B cell (primary cell): ENCODE measurements around the gene CCDC3. TPM values are rescaled to one million over a fixed set of nuclear protein-coding genes. Genes with fewer than 3 reads are reported as not detected.
"Not testable (repeated sequence)": the region's sequence is repeated elsewhere in the genome, so short reads cannot be mapped to it uniquely, and the experiment has no call there.

ENCODE experiments used
- ATAC-seq: fragments of 200-7000 bp; cut with Tn5 transposase; one replicate; pipeline ENCODE4 v1.10.0; 2021; ENCODE audit warnings: low read depth, mild to moderate bottlenecking, moderate number of reproducible peaks, moderate library complexity
- CTCF ChIA-PET: fragments of 350-600 bp; sonication (Branson Sonifier 250); formaldehyde crosslinking; loops from one replicate; lab custom pipeline; 2021; ENCODE audit warnings: antibody characterized with exemption, inconsistent platforms; lab: Charles Lee
- POLR2A ChIA-PET: fragments of 350-600 bp; sonication (Branson Sonifier 250); formaldehyde crosslinking; loops from one replicate; lab custom pipeline; 2021; ENCODE audit warnings: antibody characterized with exemption; lab: Charles Lee
- DNase-seq: peaks from one replicate; pipeline ENCODE4 v3.0.0; 2013
- H2AFZ ChIP-seq: 2 replicates; pipeline ENCODE4 v1.6.1; 2012; ENCODE audit warnings: mild to moderate bottlenecking, low read depth, low read length; ENCODE audit not compliant: insufficient read depth, poor library complexity, severe bottlenecking
- H3K27ac ChIP-seq, 2 donors: 1 replicate in 1 of 2; 2 replicates in 1 of 2; pipeline ENCODE4 v1.5.1; 2012 to 2013; ENCODE audit warnings: low read length in 2 of 2, mild to moderate bottlenecking in 2 of 2, moderate library complexity in 1 of 2
- H3K27me3 ChIP-seq, 4 experiments: fragments of 200-600 bp in 1 of 4; sonication (generic) in 1 of 4; replicated peaks in 1 of 4; 1 replicate in 2 of 4; 2 replicates in 2 of 4; pipeline versions ENCODE4 v1.6.1 to v1.7.0; 2013 to 2016; ENCODE audit warnings: low read length in 3 of 4, mild to moderate bottlenecking in 2 of 4, mixed read lengths in 1 of 4, moderate library complexity in 1 of 4; ENCODE audit not compliant: insufficient read depth in 4 of 4, control insufficient read depth in 3 of 4; ENCODE audit errors: control extremely low read depth in 1 of 4
- H3K36me3 ChIP-seq, 2 experiments: replicated peaks in 1 of 2; 1 replicate in 1 of 2; 2 replicates in 1 of 2; pipeline versions ENCODE4 v1.6.1 to v1.7.1; 2013; ENCODE audit warnings: low read length in 1 of 2; ENCODE audit not compliant: insufficient read depth in 2 of 2, control insufficient read depth in 1 of 2; ENCODE audit errors: control extremely low read depth in 1 of 2, extremely low read depth in 1 of 2
- H3K4me1 ChIP-seq, 2 donors: fragments of 200-600 bp in 1 of 2; sonication (generic) in 1 of 2; 1 replicate in 1 of 2; 2 replicates in 1 of 2; pipeline versions ENCODE4 v1.5.1 to v1.6.1; 2013 to 2017; ENCODE audit warnings: low read length in 2 of 2; ENCODE audit not compliant: control insufficient read depth in 2 of 2, insufficient read depth in 2 of 2
- H3K4me2 ChIP-seq: replicated peaks from 2 replicates; pipeline ENCODE3; 2012; ENCODE audit warnings: mild to moderate bottlenecking, low read depth, low read length; ENCODE audit not compliant: poor library complexity, severe bottlenecking
- H3K4me3 ChIP-seq, 5 experiments: fragments of 200-600 bp in 1 of 5; sonication (generic) in 1 of 5; 1 replicate in 3 of 5; 2 replicates in 2 of 5; pipeline versions ENCODE4 v1.5.1 to v1.7.0; 2011 to 2016; ENCODE audit warnings: low read length in 4 of 5, mild to moderate bottlenecking in 4 of 5, low read depth in 2 of 5, control low read depth in 1 of 5, moderate library complexity in 1 of 5; ENCODE audit not compliant: insufficient read depth in 1 of 5; ENCODE audit errors: control extremely low read depth in 1 of 5, extremely low read depth in 1 of 5
- H3K79me2 ChIP-seq: fragments of 200-600 bp; sonication (generic); one replicate; pipeline ENCODE4 v1.6.0; 2016; ENCODE audit warnings: low read length; ENCODE audit not compliant: control insufficient read depth, insufficient read depth
- H3K9ac ChIP-seq: fragments of 200-600 bp; sonication (generic); 2 replicates; pipeline ENCODE4 v1.6.1; 2017; ENCODE audit warnings: mild to moderate bottlenecking, low read length, moderate library complexity
- H3K9me3 ChIP-seq, 3 donors: one replicate each; pipeline versions ENCODE4 v1.6.1 to v1.7.1; 2013; ENCODE audit warnings: low read length in 2 of 3; ENCODE audit not compliant: control insufficient read depth in 2 of 3, insufficient read depth in 1 of 3; ENCODE audit errors: control extremely low read depth in 1 of 3
- H4K20me1 ChIP-seq: 2 replicates; pipeline ENCODE4 v1.6.0; 2012; ENCODE audit warnings: mild to moderate bottlenecking, low read length; ENCODE audit not compliant: insufficient read depth, control insufficient read depth, poor library complexity, severe bottlenecking
- H3K27ac Mint-ChIP-seq: one replicate; pipeline ENCODE4 v1.8.0; 2021; ENCODE audit warnings: mixed read lengths
- H3K27me3 Mint-ChIP-seq: one replicate; pipeline ENCODE4 v1.8.0; 2021; ENCODE audit warnings: mixed read lengths
- H3K4me1 Mint-ChIP-seq: one replicate; pipeline ENCODE4 v1.8.0; 2021; ENCODE audit warnings: mixed read lengths
- H3K4me3 Mint-ChIP-seq: one replicate; pipeline ENCODE4 v1.8.0; 2021; ENCODE audit warnings: mixed read lengths
- H3K9me3 Mint-ChIP-seq: one replicate; pipeline ENCODE4 v1.8.0; 2022; ENCODE audit warnings: mixed read lengths; ENCODE audit not compliant: insufficient read depth
- EZH2 ChIP-seq: IDR thresholded peaks from 2 replicates; pipeline ENCODE4 v1.6.1; 2012; ENCODE audit warnings: borderline replicate concordance, low read depth, mild to moderate bottlenecking, moderate library complexity, low read length; ENCODE audit not compliant: insufficient read depth, poor library complexity, severe bottlenecking
- WGBS: methylation state at CpG from one replicate; pipeline ENCODE4 v1.1.5; 2013; ENCODE audit warnings: missing lambda C conversion rate; ENCODE audit not compliant: insufficient coverage; 5-methylcytosine and 5-hydroxymethylcytosine counted together
- intact Hi-C: fragments of 100-400 bp; cut with micrococcal nuclease; formaldehyde crosslinking; loops from one replicate; pipeline ENCODE4 v1.10.0; 2022
- polyA plus RNA-seq: library from polyadenylated mRNA; depleted of rRNA; stranded (reverse); fragments of >200 nt; gene quantifications from 2 replicates; pipeline ENCODE4 v1.2.3, GENCODE V29; 2012
- total RNA-seq, 2 donors: library from RNA; stranded (reverse); fragments of 120-200 nt in 1 of 2; gene quantifications; 1 replicate in 1 of 2; 2 replicates in 1 of 2; pipeline versions ENCODE4 v1.2.3 to v1.2.4, GENCODE V29; 2013 to 2022
- TF ChIP-seq, protein P1 (sequence below): fragments of 200-600 bp; IDR thresholded peaks from one replicate; pipeline ENCODE4 v1.8.0; 2022; ENCODE audit warnings: antibody characterized with exemption, mild to moderate bottlenecking

The CCDC3 gene
- total and polyA plus RNA-seq, 2 donors (not counting 1 experiment from before 2014, with no cell fraction given), result 0.12 TPM; not detected in 1

DNA sequence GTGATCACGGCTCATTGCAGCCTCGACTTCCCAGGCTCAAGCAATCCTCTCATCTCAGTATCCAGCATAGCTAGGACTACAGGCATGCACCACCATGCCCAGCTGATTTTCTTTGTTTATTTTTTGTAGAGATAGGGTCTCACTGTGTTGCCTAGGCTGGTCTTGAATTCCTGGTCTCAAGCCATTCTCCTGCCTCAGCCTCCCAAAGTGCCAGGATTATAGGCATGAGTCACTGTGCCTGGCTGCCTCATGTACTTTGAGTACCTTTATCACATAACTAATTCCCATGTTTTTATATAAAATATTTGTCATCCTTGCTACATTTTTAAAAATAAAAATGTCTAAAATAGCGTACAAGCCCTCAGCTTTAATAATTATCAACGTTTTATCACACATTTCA, 35.3 kb upstream of the CCDC3 start:
- POLR2A ChIA-PET, result no interaction called here
- H3K9ac ChIP-seq, result no peak overlapping the region
- H3K4me3 Mint-ChIP-seq, result no peak overlapping the region

DNA sequence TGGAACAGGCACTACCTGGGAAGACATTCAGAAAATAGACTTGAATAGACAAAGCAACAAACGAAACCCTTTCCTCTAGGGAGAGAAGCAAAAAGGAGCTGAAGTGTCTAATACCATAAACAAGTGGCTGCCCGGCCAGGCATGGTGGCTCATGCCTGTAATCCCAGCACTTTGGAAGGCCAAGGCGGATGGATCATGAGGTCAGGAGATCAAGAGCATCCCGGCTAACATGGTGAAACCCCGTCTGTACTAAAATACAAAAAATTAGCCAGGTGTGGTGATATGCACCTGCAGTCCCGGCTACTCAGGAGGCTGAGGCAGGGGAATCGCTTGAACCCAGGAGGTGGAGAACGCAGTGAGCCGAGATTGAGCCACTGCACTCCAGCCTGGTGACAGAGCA, 34.2 kb upstream of the CCDC3 start:
- H3K4me2 ChIP-seq, H3K4me1 ChIP-seq, H3K27me3 ChIP-seq, H3K9me3 Mint-ChIP-seq, ATAC-seq, H3K4me1 Mint-ChIP-seq, DNase-seq, POLR2A ChIA-PET, H4K20me1 ChIP-seq, H3K27ac Mint-ChIP-seq, intact Hi-C loops, H3K36me3 ChIP-seq, H2AFZ ChIP-seq, H3K79me2 ChIP-seq, H3K9ac ChIP-seq, H3K9me3 ChIP-seq, H3K4me3 ChIP-seq, H3K27ac ChIP-seq, CTCF ChIA-PET, H3K4me3 Mint-ChIP-seq: not testable (repeated sequence)
- H3K27me3 Mint-ChIP-seq, result peaks cover 14% of the 10 kb centered on the region
- 100% methylated on average over 7 of the region's 9 CpGs for WGBS

More for the DNA sequence above, 35.3 kb upstream of the CCDC3 start:
- H3K79me2 ChIP-seq, result no peaks in the 10 kb centered on the region
- H3K4me1 Mint-ChIP-seq, result no peaks in the 10 kb centered on the region
- no peak overlapping the region for H3K27ac Mint-ChIP-seq
- peaks cover 9% of the 10 kb centered on the region for H3K27me3 Mint-ChIP-seq
- no peaks in the 10 kb centered on the region for H3K36me3 ChIP-seq
- no peak overlapping the region for H3K27ac ChIP-seq
- no peaks in the 10 kb centered on the region for H3K4me1 ChIP-seq
- H3K9me3 ChIP-seq, result no peaks in the 10 kb centered on the region
- H3K9me3 Mint-ChIP-seq, result peaks cover 3% of the 10 kb centered on the region
- TF ChIP-seq EZH2, result no peak
- TF ChIP-seq, protein P1, sequence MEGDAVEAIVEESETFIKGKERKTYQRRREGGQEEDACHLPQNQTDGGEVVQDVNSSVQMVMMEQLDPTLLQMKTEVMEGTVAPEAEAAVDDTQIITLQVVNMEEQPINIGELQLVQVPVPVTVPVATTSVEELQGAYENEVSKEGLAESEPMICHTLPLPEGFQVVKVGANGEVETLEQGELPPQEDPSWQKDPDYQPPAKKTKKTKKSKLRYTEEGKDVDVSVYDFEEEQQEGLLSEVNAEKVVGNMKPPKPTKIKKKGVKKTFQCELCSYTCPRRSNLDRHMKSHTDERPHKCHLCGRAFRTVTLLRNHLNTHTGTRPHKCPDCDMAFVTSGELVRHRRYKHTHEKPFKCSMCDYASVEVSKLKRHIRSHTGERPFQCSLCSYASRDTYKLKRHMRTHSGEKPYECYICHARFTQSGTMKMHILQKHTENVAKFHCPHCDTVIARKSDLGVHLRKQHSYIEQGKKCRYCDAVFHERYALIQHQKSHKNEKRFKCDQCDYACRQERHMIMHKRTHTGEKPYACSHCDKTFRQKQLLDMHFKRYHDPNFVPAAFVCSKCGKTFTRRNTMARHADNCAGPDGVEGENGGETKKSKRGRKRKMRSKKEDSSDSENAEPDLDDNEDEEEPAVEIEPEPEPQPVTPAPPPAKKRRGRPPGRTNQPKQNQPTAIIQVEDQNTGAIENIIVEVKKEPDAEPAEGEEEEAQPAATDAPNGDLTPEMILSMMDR, result no peak
- ATAC-seq (no peak), DNase-seq (no peak)
- H3K27me3 ChIP-seq, result peaks cover 0 to 4% (median 0%) of the 10 kb centered on the region in 4 experiments
- no peaks in the 10 kb centered on the region for H4K20me1 ChIP-seq
- H3K4me3 ChIP-seq, result no peak overlapping the region
- intact Hi-C loops, result no loop called here
- H2AFZ ChIP-seq, result no peak overlapping the region
- no CpG with 5 or more reads among the region's 4 CpGs for WGBS
- CTCF ChIA-PET, result no interaction called here
- H3K4me2 ChIP-seq, result no peak overlapping the region
